NCI-H2196 treated with DMSO at 0.1 percent for 48 hours (cell line): ENCODE data around the gene JMJD1C.

Source experiments
- DNase-seq: peaks from one replicate; lab custom pipeline; 2025; ENCODE audit not compliant: unreplicated experiment; lab: John Stamatoyannopoulos, UW

Gene JMJD1C

DNA sequence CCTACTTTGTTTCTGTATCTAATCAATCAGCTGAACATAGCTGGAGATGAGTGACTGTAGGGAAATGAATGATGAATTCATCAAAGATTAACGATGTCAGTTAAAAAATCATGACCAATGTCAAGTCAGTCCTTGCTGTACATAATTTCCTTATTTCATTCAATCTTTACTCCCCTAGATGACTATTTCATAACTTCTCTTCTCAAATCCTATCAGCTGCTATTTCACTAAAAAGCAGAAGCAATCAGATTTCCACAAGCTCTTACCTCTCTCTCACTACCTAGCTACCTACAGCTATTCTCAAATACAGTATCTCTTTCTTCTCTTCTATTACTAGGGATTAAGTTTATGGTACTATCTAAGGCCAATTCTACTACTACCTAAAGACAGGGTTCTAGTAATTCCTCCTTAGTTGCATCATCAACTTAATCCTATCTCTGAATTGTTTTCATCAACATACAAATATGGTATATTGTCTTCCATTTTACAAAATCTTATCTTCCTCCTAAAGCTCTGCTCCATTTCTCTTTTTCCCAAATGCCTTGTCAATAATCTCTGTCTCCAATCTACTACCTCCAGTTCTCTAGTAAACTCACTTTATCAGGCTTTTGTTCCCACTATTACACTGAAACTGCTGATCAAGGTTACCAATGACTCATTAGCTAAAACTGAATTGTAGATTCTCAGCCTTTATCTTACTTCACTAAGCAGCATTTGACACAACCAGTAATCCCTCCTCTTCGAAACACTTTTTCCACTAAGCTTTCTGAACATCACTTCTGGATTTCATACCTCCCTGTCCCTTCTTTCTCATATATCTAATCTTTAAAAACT, 28.4 kb downstream of the JMJD1C start:
- DNase-seq: no peak

DNA sequence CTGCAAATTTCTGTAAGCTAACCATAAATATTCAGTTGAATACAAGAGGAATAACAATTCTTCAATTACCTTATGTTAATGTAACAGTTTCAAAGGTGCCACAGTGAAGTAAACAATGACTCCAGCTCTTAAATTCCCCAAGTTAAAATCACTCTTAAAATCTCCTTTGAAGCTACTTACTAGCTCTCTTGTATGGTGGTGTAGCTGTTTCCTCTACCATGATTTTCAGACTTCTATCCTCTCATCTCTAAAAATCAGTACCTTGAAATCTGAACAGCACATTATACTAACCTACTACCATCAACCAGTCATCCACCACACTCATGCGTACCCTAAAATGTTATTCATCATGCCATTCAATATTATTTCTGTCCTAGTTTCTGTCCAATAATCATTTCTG, 29.6 kb downstream of the JMJD1C start:
- no peak for DNase-seq

DNA sequence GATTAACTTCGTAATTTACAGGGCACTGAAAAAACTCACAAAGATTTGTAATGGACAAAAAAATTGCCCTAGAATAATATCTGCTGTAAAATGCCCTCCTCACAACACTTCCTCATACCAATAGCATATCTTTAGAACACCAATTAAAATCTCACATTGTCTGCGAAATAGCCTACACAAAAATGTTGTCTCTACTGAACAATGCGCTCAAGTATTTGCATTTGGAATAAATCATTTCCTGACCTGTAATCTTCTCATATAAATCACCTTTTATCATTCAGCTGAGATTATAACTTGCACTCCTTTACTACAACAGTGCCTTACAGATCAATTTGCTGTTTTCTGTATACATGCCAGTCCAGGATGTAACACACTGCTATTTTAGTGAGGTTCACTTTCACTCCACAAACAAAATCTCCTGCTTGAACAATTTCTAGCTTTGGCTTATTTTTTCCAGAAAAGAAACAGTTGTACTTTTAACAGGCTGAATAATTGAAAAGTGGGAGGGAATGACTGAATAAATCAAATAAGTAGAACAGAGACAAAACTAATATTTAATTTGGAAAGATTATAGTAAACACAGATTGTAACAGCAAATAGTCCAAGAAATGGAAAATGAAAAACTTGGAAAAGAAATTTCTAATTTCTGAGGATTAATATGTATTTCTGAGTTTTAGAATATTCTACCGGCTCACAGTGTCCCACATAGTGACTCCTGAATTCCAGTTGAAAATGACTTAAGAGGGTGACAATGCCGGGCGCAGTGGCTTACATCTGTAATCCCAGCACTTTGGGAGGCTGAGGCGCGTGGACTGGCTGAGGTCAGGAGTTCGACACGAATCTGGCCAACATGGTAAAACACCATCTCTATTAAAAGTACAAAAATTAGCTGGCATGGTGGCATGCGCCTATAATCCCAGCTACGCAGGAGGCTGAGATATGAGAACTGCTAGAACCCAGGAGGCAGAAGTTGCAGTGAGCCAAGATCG, 30.6 kb downstream of the JMJD1C start:
- DNase-seq: no peak

DNA sequence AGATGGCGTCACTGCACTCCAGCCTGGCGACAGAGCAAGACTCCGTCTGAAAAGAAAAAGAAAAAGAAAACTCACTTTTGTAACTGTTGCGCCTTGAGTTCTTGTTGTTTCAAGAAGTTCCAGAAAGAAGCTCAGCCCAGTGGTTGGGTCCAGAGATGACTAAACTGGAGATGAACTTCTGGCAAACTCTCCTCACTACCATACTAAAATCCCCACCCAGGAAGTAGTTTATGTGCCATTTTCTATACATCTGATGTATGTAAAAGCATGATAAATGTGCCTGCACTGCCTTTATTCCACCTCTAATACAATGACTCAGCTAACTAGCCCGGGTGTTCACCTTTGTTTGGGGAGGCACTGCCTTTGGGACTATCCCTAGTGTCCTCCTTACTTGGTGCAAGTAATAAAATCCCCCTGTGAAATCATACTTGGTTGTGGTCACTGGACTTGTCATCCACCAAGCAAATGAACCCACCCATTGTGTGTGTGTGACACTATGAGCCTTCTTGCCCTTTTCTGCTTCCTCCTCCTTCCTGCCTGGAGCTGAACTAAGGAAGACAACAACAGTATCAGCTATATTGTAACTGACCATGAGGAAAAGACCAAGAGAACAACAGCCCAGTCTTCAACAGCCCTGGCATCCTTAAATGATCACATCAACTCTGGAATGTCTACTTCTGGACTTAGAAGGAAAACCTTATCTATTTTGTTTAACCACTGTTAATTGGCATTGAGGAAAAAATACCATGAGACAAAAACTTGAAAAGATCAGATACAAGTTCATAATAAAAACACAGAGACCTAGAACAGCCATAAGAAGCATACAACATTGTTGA, 33.6 kb downstream of the JMJD1C start:
- no peak for DNase-seq

DNA sequence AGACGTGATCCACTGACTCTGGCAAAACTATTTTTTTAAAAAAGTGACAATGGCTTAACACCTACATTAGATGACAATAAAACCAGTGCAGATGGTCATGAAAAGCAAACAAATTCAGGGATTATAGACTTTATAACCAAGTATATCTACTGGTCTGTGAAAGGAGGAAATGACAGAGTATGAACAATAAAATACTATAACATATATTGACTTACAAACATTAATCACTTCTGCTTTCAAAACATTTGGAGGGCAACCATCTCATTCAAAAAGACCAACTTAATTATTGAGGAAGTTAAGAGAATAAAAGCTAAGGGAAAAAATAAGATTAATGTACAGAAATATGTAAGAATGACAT, 34.8 kb downstream of the JMJD1C start:
- no peak for DNase-seq

DNA sequence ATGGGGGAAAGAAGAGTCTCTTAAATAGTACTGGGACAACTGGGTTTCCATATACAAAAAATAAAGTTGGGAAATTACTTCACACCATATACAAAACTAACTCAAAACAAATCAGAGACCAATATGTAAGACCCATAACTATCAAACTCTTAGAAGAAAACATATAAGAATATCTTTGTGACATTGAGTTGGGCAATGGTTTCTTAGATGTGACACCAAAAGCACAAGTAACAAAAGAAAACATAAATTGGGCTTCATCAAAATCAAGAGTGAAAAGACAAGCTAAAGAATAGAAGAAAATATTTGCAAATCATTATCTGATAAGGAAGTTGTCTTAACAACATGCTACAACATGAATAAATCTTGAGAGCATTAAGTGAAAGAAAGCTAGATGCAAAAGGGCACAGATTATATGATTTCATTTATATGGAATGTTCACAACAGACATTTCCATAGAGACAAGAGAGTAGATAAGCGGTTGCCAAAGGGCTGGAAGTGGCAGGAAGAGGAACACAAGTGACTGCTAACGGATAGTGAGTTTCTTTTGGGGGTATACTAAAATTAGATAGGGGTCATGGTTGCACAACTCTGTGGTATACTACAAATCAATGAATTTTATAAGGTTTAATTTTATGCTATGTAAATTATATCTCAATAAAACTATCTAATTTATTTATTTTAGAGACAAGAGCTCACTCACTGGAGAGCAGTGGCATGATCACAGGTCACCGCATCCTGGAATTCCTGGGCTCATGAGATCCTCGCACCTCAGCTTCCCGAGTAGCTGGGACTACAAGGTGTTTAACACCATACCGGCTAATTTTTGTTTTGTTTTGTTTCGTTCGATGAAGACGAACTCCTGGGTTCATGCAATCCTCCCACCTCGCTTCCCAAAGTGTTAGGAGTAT, 35.4 kb downstream of the JMJD1C start:
- no peak for DNase-seq

DNA sequence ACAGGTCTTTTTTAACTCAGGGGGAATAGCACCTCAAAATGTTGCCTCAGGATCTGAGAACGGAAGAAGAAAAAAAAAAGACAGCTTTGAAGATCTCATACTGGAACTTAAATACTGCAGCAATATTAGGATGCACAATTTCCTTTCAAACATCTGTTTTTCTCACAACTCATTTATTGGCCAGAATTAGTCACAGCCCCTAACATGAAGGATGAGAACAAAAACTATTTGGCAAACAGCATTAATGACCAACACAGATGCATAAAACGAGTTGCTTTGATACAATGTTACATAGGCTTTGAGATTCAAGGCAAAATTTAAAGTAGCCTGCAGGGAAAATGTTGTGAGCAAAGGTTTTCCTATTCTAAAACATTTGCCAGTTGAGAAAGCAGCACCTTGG, 36.5 kb downstream of the JMJD1C start:
- DNase-seq: no peak

DNA sequence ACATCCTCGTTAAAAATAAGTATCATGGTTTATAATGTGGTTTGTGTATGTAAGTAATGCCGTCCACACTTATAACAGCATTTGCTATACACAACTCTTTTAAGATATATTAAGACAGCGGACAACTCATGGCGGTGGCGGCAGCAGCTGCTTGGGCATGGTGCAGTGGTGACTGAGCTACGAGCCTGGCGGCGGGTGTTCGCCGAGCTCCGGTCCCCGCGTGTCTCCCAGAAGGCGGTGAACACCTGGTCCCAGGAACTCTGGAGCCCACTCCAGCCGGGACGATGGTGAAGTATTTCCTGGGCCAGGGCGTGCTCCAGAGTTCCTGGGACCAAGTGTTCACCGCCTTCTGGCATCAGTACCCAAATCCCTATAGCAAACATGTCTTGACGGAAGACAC, 38.8 kb downstream of the JMJD1C start:
- no peak for DNase-seq

DNA sequence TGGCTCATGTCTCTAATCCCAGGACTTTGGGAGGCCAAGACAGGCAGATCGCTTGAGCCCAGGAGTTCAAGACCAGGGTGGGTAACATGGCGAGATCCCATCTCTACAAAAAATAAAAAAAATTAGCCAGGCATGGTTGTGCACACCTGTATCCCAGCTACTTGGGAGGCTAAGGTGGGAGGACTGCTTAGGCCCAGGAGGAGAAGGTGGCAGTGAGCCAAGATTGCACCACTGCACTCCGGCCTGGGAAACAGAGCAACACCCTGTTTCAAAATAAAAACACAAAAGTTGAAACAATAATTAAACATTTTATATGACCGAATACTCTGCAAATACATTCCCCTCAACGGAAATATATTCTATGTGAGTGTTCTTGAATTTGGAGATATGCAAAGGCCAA, 40.3 kb downstream of the JMJD1C start:
- no peak for DNase-seq

DNA sequence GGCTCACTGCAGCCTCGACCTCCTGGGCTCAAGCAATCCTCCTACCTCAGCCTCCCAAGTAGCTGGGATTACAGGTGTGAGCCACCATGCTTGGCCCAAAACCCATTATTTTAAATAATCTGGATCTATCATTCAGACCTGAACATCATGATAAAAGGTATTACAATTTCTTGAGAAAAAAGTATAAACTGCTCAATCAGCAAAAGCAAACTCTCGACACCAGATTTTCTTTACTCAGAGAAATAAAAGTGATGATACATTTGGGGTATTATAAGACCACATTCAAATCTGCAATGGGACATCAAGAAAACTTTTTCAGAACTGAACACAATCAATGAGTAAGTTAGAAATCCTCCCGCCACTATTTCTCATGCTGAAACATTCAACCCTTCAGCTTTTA, 41.2 kb downstream of the JMJD1C start:
- no peak for DNase-seq

DNA sequence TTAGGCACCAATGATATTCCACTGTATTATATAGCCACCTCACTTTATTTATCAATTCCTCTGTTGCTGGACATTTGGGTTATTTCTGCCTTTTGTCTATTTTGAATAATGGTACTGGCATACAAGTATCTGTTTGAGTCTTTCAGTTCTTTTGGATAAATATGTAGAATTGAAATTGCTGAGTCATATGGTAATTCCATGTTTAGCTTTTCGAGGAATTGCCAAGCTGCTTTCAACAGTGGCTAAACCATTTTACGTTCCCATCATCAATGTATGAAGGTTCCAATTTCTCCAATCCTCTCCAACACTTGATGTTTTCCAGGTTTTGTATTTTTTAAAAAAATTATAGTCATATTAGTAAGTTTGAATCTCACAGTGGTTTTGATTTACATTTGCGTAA, 42.3 kb downstream of the JMJD1C start:
- DNase-seq: no peak

DNA sequence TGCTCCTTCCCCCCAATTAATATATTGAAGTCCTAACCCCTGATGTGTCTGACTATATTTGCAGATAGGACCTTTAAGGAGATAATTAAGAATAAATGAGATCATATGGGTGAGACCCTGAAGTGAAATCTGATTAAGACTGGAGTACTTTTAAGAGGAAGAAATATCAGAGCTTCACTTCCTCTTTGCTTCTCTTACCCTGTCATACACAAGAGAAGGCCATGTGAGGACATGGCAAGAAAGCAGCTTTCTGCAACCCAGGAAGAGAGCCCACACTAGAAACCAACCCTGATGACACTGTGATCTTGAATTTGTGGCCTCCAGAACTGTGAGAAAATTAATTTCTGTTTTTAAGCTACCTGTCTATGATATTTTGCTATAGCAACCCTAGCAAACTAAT, 44.2 kb downstream of the JMJD1C start:
- DNase-seq: no peak

DNA sequence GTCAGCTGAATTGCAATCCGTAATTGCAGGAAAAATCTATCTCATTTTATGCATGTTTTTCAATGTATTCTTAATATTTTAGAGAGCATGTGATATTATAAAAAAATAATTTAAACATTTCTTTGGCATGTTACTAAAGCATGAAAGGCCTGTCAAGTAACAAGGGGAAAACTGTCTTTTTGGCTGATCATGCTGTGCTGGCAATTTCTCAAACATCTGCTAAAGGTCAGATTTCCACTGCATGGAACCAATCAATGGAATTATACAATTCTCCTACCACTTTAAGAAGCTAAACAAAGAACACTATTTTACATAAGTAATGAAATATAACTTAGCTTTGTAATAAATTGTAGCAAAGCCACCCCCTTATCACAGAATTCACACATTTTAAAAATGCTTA, 49.4 kb downstream of the JMJD1C start:
- DNase-seq: no peak

DNA sequence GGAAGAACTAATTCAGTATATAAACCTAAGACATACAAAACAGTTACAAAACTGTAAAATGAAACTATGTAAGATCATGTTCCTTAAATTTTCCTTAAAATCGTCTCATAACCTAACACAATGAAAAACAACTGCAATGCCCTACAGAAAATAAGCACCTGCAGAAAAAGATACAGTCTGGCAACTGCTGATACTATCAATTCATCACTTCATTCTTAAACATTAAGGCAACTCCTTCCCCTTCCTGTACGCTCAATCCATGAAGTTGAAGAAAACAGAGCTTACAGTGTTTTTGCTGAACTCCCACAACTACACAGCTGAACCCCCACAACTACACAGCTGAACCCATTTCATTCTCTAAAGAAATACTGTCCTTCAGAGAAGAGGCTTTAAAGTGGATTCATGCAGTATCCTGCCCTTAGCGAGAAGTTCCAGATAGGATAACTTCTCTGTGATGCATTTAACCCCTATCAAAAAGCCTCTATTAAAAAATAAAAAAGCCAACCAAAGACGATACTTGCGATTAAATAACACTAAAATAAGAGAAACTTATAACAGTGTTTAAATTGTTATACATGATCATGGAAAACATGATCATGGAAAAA, 50.0 kb downstream of the JMJD1C start:
- DNase-seq: no peak

DNA sequence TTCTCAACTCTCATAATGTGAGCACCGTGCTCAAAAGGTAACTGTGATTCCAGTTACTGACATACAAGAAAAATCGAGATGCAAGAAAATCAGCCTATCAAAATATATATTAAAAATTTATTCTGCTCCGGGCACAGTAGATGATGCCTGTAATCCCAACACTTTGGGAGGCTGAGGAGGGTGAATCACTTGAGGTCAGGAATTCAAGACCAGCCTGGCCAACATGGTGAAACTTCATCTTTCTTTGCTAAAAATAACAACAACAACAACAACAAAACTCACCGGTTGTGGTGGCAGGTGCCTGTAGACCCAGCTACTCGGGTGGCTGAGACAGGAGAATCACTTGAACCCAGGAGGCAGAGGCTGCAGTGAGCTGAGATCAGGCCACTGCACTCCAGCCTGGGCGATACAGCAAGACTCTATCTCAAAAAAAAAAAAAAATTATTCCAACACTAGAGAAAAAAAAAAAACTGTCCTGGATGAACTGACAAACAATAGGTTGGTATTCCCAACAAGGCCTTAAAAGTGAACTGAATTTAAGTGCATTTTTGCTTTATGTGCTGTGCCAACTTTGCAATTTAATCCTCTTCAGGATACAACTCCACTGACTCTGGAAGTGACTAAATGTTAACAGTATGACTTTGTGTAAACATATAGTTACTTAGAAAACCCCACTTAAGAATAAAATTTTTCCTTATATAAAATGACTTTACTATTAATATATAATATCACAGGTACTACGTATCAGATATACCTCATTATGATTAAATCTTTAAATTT, 51.1 kb downstream of the JMJD1C start:
- no peak for DNase-seq

DNA sequence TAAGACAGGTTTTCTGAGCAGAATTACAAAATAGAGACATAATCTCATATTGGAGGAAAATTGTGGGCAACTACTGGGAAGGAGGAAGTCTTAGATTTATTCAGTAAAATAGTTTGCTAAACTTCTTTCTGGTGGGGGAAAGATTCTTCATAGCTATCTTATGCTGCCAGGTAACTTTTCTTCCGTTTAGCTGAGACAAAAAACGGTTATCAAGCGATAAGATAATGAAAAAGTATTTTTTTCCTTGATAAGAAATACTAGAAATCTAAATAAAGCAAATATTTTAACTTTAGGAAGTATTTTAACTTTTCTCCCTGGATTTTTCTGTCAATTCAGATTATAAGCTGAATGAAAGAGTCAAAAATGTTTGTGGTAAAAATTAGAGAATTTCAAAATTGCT, 52.3 kb downstream of the JMJD1C start:
- DNase-seq: no peak

DNA sequence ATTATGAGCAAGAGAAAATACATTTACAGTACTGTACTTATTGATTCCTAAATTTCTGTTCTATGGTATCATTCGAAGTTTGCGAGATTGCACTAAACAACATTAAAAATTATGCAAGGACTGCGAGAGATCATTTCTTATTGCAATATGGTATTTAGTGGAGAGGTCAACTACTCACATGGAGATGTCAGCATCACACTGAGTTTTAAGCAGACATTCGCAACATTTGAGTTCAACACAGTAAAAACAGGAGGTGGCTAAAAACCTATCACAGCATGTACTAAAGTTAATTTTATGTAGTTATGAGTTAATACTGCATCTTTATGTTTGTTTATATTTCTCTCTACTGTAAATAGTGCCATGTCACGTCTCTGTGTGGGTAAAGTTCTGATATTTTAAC, 53.5 kb downstream of the JMJD1C start:
- no peak for DNase-seq

DNA sequence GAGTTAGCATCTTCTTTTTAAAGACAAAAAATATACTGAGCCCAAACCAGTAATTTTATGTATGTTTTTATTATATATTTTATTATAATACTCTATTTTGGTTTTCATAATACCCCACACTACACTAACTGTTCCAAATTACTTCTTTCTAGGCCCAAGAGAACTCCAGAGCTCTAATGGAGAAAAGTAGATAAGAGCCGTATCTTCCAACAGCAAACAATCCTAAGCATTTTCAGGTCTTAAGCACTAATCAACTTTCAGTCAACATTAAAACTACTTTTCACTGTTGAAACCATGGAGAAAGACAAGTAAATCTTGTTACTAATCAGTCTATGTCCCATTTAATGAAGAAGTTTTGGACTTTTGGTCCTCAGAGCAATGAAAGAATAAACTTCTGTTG, 55.1 kb downstream of the JMJD1C start:
- no peak for DNase-seq

DNA sequence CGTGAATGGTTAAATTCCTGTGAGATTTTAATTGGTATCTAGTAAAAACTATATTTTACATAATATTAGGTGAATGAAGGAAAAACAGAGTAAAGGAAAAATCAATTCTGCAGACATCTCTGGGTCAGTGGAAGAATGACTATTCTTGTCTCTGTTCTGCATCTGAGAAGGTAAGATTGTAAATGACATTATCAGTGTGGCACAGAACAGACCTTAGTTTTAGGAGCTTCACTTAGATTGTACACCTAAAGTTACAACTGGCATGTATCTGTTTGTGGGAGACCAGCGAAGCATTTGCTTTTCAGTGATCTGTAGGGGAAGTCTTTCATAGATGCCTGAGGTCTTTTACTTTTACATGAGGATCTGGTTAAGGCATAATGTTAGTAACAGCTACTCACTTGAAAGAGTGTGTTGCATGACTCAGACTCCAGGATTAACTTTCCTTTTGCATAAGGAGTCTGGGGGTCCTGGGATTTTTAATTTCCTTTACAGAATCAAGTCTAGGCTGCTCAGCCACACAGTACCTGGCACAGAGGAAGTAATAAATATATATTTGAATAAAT, 56.2 kb downstream of the JMJD1C start:
- no peak for DNase-seq
